Neural progenitor cell (in vitro differentiated cells): ENCODE results near the gene MAFF.

Experiments used
- EZH2 ChIP-seq: fragments of 200-600 bp; sonication (generic); IDR thresholded peaks from 2 replicates; pipeline ENCODE4 v1.6.1; 2017; ENCODE audit warnings: antibody characterized with exemption, mild to moderate bottlenecking, moderate library complexity
- TF ChIP-seq, protein P1 (sequence below): fragments of 200-600 bp; sonication (generic); IDR thresholded peaks from 2 replicates; pipeline ENCODE4 v1.5.1; 2017; ENCODE audit warnings: antibody characterized with exemption, mild to moderate bottlenecking

DNA sequence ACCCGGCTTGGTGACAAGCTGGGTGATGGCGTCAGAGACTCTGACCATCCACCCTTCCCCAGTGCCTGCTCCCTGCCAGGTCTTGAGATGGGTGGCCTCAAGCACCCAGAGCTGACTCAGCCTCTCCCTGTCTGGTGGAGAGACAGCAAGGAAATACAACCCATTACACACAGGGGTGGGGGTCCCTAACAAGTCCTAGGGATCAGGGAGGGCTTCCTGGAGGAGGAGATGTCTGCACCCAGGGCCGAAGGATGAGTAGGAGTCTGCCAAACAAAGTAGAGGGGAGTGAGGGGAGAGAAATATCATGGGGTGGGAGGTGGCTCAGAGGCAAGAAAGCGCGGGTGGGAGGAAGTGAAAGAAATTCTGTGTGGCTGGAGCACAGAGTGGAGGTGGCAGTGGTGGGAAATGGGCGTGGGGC lies 6.8 kb downstream of the MAFF start:
- no peak for TF ChIP-seq EZH2
- TF ChIP-seq, protein P1, sequence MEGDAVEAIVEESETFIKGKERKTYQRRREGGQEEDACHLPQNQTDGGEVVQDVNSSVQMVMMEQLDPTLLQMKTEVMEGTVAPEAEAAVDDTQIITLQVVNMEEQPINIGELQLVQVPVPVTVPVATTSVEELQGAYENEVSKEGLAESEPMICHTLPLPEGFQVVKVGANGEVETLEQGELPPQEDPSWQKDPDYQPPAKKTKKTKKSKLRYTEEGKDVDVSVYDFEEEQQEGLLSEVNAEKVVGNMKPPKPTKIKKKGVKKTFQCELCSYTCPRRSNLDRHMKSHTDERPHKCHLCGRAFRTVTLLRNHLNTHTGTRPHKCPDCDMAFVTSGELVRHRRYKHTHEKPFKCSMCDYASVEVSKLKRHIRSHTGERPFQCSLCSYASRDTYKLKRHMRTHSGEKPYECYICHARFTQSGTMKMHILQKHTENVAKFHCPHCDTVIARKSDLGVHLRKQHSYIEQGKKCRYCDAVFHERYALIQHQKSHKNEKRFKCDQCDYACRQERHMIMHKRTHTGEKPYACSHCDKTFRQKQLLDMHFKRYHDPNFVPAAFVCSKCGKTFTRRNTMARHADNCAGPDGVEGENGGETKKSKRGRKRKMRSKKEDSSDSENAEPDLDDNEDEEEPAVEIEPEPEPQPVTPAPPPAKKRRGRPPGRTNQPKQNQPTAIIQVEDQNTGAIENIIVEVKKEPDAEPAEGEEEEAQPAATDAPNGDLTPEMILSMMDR, result no peak
